GM10266 (cell line): ENCODE data around the gene RPL22.

Source experiments
- DNase-seq: peaks from one replicate; pipeline ENCODE4 v3.0.0; 2012; ENCODE audit errors: extremely low spot score
- TF ChIP-seq, protein P1 (sequence below): IDR thresholded peaks from 2 replicates; pipeline ENCODE4 v1.5.1; 2012; ENCODE audit warnings: mild to moderate bottlenecking, low read depth; ENCODE audit not compliant: control insufficient read depth, insufficient read depth; ENCODE audit errors: missing control alignments

The RPL22 gene

DNA sequence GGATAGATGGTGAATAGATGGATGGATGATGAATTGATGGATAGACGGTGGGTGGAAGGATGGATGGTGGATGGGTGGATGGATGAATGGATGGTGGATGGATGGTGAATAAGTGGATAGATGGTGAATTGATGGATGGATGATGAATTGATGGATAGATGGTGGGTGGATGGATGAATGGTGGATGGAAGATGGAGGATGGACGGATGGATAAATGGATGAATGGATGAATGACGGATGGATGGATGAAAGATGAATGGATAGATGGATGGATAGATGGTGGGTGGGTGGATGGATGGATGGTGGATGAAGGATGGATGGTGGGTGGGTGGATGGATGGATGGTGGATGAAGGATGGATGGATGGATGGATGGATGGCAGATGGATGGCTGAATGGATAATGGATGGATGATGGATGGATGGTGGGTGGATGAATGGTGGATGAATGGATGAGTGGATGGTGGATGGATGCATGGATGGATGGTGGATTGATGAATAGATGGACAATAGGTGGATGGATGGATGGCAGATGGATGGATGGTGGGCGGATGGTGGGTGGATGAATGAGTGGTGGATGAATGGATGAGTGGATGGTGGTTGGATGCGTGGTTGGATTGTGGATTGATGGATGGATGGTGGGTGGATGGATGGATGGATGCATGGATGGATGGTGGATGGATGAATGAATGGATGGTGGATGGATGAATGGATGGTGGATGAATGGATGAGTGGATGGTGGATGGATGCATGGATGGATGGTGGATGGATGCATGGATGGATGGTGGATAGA lies 24.6 kb downstream of the RPL22 start:
- no peak for DNase-seq
- TF ChIP-seq, protein P1, sequence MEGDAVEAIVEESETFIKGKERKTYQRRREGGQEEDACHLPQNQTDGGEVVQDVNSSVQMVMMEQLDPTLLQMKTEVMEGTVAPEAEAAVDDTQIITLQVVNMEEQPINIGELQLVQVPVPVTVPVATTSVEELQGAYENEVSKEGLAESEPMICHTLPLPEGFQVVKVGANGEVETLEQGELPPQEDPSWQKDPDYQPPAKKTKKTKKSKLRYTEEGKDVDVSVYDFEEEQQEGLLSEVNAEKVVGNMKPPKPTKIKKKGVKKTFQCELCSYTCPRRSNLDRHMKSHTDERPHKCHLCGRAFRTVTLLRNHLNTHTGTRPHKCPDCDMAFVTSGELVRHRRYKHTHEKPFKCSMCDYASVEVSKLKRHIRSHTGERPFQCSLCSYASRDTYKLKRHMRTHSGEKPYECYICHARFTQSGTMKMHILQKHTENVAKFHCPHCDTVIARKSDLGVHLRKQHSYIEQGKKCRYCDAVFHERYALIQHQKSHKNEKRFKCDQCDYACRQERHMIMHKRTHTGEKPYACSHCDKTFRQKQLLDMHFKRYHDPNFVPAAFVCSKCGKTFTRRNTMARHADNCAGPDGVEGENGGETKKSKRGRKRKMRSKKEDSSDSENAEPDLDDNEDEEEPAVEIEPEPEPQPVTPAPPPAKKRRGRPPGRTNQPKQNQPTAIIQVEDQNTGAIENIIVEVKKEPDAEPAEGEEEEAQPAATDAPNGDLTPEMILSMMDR, result no peak

DNA sequence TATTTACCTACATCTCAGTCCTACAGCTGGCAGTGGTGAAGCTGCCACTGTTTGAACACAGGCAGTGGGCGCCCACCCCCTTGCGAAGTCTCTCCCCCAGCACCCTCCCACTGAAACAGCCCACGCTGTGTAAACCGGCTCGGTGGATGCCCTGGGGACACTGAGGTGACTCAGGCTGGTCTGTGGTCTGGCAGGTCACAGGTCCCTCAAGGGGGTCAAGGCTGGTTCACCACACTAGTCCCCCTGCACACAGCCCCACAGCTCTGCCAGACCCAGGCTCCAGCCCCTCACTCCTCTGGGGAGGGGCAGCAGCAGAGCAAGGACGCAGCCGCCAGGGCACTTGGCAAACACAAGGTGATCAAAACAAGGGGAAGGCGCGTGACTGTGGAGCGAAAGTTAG lies 26.8 kb downstream of the RPL22 start:
- TF ChIP-seq, protein P1, result no peak
- no peak for DNase-seq

DNA sequence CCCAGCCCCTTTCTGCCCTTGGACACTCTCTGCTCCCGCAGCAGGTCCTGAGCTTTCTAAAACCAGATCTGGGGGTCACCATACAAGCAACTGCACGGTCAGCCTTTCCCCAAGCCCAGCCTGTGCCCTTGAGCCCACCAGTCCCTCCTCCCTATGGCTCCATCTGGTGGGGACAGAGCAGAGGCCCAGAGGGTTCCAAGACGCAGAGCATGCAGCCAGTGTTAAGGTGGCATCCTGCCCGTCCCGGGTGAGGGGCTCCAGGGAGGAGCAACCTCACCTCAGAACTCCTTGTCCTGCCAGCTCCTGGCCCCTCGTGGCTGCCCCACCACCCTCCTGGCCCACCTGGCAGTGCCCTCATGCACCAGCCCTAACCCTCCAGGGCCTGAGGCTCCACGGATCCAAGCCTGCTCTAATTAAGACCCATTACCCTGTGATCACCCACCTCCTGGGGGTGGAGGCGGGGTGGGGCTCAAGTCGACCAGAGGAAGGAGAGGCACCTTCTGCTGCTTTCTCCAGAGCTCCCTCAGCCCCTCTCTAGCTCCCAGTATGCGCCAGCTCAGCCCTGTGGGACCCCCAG lies 27.8 kb downstream of the RPL22 start:
- TF ChIP-seq, protein P1, result peak; percentile 24
- no peak for DNase-seq

DNA sequence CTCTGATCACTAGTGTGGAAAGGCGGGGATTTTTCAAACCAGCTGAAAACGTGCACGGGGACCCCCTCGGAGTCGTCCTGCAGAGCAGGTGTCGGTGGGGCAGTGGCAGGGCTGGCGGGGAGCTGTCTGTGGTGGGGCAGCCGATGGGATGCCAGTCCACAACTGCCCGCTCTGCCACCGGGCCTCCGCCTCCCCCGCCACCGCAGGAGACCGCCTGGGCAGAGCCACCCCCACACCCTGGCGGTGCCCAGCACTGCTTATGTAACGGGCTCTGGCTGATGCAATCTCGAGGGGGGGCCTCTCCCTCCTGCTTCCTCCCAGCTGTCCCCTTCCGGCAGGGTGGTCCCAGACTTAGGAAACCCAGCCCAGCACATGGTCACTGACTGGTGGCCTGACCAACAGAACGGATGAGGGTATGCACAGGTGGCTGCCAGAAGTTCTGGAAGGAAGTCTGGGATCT lies 28.6 kb downstream of the RPL22 start:
- DNase-seq, result no peak
- TF ChIP-seq, protein P1, result no peak

DNA sequence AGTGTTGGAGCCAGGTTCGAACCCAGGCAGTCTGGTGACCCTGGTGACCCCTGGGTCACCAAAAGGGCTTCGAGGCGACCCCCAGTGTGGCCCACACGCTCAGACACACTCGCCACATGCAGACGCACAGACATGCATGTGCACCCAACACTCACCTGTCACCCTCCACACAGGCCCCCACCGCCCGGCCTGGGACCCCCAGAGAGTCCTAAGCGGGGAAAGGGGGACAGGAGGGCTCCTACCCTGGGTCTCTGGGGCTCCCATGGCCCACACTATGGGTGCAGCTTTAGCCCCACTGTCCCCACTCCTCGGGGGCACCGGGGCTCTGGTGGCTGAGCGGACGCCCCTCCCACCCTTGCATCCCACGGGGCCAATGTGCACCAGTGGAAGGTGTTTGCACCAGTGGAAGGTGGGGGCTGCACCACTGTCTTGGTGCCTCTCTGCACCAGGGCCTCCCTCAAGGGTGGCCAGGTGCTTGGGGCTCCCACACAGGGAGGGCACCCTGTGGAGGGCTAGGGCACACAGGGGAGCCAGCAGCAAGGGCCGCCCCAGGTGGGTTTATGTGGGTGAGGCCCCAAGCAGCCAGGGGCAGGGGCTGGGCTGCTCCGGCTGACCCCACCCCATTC lies 29.2 kb downstream of the RPL22 start:
- DNase-seq, result no peak
- TF ChIP-seq, protein P1, result no peak

DNA sequence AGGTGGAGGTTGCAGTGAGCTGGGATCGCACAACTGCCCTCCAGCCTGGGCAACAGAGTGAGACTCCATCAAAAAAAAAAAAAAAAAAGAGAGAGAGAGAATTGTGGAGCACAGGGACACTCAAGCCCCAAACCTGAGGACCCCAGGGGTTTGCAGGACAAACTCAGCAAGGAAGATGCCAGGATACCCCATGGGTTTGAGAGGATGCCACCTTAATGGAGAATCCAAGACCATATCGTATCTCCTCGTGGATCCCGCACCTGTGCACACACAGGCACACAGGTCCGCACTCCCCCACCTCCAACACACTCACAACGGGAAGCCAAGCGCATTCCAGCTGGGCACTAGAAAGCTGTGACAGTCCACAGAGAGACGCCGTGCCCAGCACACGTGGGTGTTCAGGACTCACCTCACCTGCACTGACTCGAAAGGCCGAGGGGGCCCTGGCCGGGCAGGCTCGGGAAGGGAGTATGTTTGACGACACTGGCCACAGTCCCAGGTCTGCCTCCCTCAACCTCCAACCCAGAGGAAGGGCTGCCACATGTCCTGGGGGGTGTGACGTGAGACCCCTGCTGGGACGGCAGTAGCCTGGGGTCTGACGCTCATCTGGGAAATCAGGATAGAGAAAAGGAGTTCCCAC lies 30.3 kb downstream of the RPL22 start:
- TF ChIP-seq, protein P1, result no peak
- no peak for DNase-seq
